ENCODE measurements around the gene RARRES2.

The RARRES2 gene

DNA sequence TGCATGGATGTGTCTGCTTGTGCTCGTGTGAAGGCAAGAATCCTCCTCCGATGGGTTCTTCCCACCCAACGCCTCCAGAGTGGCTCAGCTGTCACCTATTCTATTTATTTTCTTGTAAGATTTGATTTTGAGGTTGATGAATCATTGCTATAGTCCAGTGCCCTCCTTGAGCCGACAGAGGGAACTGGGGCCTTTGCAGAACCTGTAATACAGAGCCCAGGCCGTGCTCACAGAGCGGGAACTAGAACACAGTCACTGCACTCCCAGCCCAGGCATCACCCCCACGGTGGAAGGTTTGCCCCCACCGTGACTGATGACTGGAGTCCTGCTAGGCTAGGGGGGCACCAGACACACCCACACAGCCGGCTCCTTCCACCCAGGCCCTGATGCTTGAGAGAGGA, 2.0 kb downstream of the RARRES2 start:
- DNase-seq (no peak), ATAC-seq (ENCODE audit: insufficient read depth, low read depth) (0 out of 3 replicates have a peak, but pooled peaks have one; percentile 23)
- no peak overlapping the region for H2AFZ ChIP-seq (ENCODE audit: low read depth, low read length)
- H3K9ac ChIP-seq (ENCODE audit: low read depth, low read length), result no peak overlapping the region
- no peaks in the 10 kb centered on the region for H3K4me1 ChIP-seq (ENCODE audit: insufficient read depth, low read length)
- H3K4me3 ChIP-seq (ENCODE audit: low read depth in 1 of 2, low read length in 2 of 2), result no peak overlapping the region
- no peaks in the 10 kb centered on the region for H3K27me3 ChIP-seq (ENCODE audit: insufficient read depth, low read length, poor library complexity)
- H3K4me2 ChIP-seq (ENCODE audit: insufficient read depth, low read length), result no peak overlapping the region
- no peak overlapping the region for H3K27ac ChIP-seq (ENCODE audit: low read length)
- H4K20me1 ChIP-seq (ENCODE audit: insufficient read depth, low read length), result peaks cover 25% of the 10 kb centered on the region
- TF ChIP-seq CTCF (IDR thresholded peaks at IDR 0.05; ENCODE audit: borderline replicate concordance, extremely low read depth, low read length, poor library complexity, severe bottlenecking) (no peak), EZH2 (IDR thresholded peaks at IDR 0.05; ENCODE audit: borderline replicate concordance, low read depth, low read length, severe bottlenecking) (no peak)
- H3K36me3 ChIP-seq (ENCODE audit: insufficient read depth, low read length), result peaks cover 76% of the 10 kb centered on the region
- H3K79me2 ChIP-seq (ENCODE audit: insufficient read depth, low read length), result peaks cover 4% of the 10 kb centered on the region; the same call in 1 of the 2 replicates
- peaks cover 11% of the 10 kb centered on the region for H3K9me3 ChIP-seq (ENCODE audit: insufficient read depth, low read length, severe bottlenecking)

DNA sequence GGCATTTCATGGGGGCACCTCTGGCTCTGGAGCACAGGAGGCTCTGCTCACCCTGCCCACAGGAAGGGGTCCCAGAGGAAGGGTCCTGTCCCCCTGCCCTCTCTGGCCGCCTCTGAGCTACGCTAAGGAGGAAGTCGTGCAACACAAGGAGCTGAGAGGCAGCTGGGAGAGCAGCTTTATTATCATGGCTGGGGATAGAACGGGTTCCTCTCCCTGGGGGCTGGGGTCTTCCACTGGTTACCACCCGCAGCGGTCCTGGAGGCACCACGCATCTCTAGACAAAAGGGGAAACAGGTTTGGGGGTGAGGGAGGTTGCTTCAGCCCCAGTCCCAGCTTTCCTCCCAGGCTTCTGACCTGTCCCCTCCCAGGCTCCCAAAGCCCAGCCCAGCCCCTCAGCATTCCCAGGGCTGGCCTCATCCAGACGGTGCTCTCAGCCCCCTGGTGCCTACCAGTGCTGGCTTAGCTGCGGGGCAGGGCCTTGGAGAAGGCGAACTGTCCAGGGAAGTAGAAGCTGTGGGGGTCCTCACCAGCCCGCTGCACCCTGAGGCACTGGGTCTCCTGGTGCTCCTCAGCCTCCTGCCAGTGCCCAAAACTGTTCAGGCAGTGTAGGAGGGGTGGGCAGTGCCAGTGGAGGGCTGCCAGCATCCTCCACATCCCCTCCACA, 3.1 kb downstream of the RARRES2 start:
- H3K27ac ChIP-seq (ENCODE audit: low read length), result 0 out of 2 replicates have a peak overlapping the region, but pooled peaks have one; percentile 13
- H3K27me3 ChIP-seq (ENCODE audit: insufficient read depth, low read length, poor library complexity), result no peaks in the 10 kb centered on the region
- H3K4me2 ChIP-seq (ENCODE audit: insufficient read depth, low read length), result no peak overlapping the region
- no peak overlapping the region for H3K4me3 ChIP-seq (ENCODE audit: low read depth in 1 of 2, low read length in 2 of 2)
- H4K20me1 ChIP-seq (ENCODE audit: insufficient read depth, low read length), result peaks cover 34% of the 10 kb centered on the region
- H2AFZ ChIP-seq (ENCODE audit: low read depth, low read length), result no peak overlapping the region
- peaks cover 13% of the 10 kb centered on the region for H3K79me2 ChIP-seq (ENCODE audit: insufficient read depth, low read length)
- peaks cover 78% of the 10 kb centered on the region for H3K36me3 ChIP-seq (ENCODE audit: insufficient read depth, low read length)
- H3K9ac ChIP-seq (ENCODE audit: low read depth, low read length), result no peak overlapping the region
- ATAC-seq (ENCODE audit: insufficient read depth, low read depth), result no peak
- no peaks in the 10 kb centered on the region for H3K4me1 ChIP-seq (ENCODE audit: insufficient read depth, low read length)
- TF ChIP-seq EZH2 (IDR thresholded peaks at IDR 0.05; ENCODE audit: borderline replicate concordance, low read depth, low read length, severe bottlenecking), result no peak
- no peak for DNase-seq
- peaks cover under 1% of the 10 kb centered on the region for H3K9me3 ChIP-seq (ENCODE audit: insufficient read depth, low read length, severe bottlenecking)

DNA sequence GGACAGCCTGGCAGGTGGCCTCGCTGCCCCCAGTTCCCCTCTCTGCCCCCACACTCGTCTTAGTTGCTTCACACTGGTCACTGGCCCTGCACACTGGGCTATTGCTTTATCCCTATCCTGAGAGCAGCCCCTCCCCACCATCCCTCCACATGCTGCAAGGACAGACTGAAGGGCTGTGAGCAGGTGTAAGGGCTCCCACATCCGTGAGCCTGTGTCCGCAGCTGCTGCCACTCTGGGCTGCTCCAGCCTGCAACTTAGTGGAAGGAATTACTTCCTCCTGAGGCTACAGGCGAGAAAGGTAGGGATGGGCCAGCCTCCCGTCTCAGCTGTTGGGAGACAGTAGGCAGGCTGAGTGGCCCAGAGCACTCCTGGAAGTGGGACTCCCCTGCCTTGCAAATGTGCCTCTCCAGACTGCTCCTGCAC, 3.8 kb downstream of the RARRES2 start:
- 0 out of 2 replicates have a peak overlapping the region, but pooled peaks have one; percentile 6 for H3K27ac ChIP-seq (ENCODE audit: low read length)
- H3K9ac ChIP-seq (ENCODE audit: low read depth, low read length), result no peak overlapping the region
- DNase-seq (no peak), ATAC-seq (ENCODE audit: insufficient read depth, low read depth) (no peak)
- no peaks in the 10 kb centered on the region for H3K27me3 ChIP-seq (ENCODE audit: insufficient read depth, low read length, poor library complexity)
- H3K36me3 ChIP-seq (ENCODE audit: insufficient read depth, low read length), result peaks cover 78% of the 10 kb centered on the region
- no peaks in the 10 kb centered on the region for H3K4me1 ChIP-seq (ENCODE audit: insufficient read depth, low read length)
- H3K4me3 ChIP-seq (ENCODE audit: low read depth in 1 of 2, low read length in 2 of 2), result no peak overlapping the region
- H2AFZ ChIP-seq (ENCODE audit: low read depth, low read length), result no peak overlapping the region
- H3K4me2 ChIP-seq (ENCODE audit: insufficient read depth, low read length), result no peak overlapping the region
- H3K79me2 ChIP-seq (ENCODE audit: insufficient read depth, low read length), result peaks cover 19% of the 10 kb centered on the region
- H3K9me3 ChIP-seq (ENCODE audit: insufficient read depth, low read length, severe bottlenecking), result no peaks in the 10 kb centered on the region
- H4K20me1 ChIP-seq (ENCODE audit: insufficient read depth, low read length), result peaks cover 40% of the 10 kb centered on the region
- TF ChIP-seq CTCF (IDR thresholded peaks at IDR 0.05; ENCODE audit: borderline replicate concordance, extremely low read depth, low read length, poor library complexity, severe bottlenecking), result no peak
- TF ChIP-seq EZH2 (IDR thresholded peaks at IDR 0.05; ENCODE audit: borderline replicate concordance, low read depth, low read length, severe bottlenecking), result no peak

- no peak overlapping the region for H3K9ac ChIP-seq (ENCODE audit: low read depth, low read length)
- H3K36me3 ChIP-seq (ENCODE audit: insufficient read depth, low read length), result peaks cover 79% of the 10 kb centered on the region
- no peak overlapping the region for H2AFZ ChIP-seq (ENCODE audit: low read depth, low read length)
- no peak overlapping the region for H3K4me2 ChIP-seq (ENCODE audit: insufficient read depth, low read length)
- H3K4me1 ChIP-seq (ENCODE audit: insufficient read depth, low read length), result no peaks in the 10 kb centered on the region
- no peak overlapping the region for H3K4me3 ChIP-seq (ENCODE audit: low read depth in 1 of 2, low read length in 2 of 2)
- no peaks in the 10 kb centered on the region for H3K9me3 ChIP-seq (ENCODE audit: insufficient read depth, low read length, severe bottlenecking)
- ATAC-seq (ENCODE audit: insufficient read depth, low read depth) (no peak), DNase-seq (no peak)
- H3K27ac ChIP-seq (ENCODE audit: low read length), result no peak overlapping the region
- TF ChIP-seq EZH2 (IDR thresholded peaks at IDR 0.05; ENCODE audit: borderline replicate concordance, low read depth, low read length, severe bottlenecking), result no peak
- no peak for TF ChIP-seq CTCF (IDR thresholded peaks at IDR 0.05; ENCODE audit: borderline replicate concordance, extremely low read depth, low read length, poor library complexity, severe bottlenecking)
- peaks cover 23% of the 10 kb centered on the region for H3K79me2 ChIP-seq (ENCODE audit: insufficient read depth, low read length)
- H4K20me1 ChIP-seq (ENCODE audit: insufficient read depth, low read length), result peaks cover 45% of the 10 kb centered on the region
- H3K27me3 ChIP-seq (ENCODE audit: insufficient read depth, low read length, poor library complexity), result no peaks in the 10 kb centered on the region
Observed at GRCh38 chr7:150337179-150337578, 4.2 kb downstream of the RARRES2 start.

Measured in DND-41 (cell line).